HT-29 (cell line): ENCODE data around the gene SLIT1. TPM values are rescaled to one million over a fixed set of nuclear protein-coding genes. Genes with fewer than 3 reads are reported as not detected.
"Not testable (repeated sequence)": the region's sequence is repeated elsewhere in the genome, so short reads cannot be mapped to it uniquely, and the experiment has no call there.

ENCODE experiments used
- DNase-seq: peaks from one replicate; pipeline ENCODE4 v3.0.0-alpha.2; 2015; ENCODE audit warnings: low spot score
- total RNA-seq: library from RNA; depleted of rRNA; stranded (reverse); fragments of >200 nt; shearing (Covaris generic); gene quantifications from 2 replicates; pipeline ENCODE4 v1.2.3, GENCODE V29; 2014

SLIT1 gene
- total RNA-seq, 1 experiment from 2014 or later = under 0.01 TPM

GRCh38 chr10:97082575-97082974 lies 103.2 kb downstream of the SLIT1 start:
- DNase-seq = not testable (repeated sequence)

GRCh38 chr10:97081621-97082235 lies 104.0 kb downstream of the SLIT1 start:
- peak; percentile 77 for DNase-seq

- DNase-seq = no peak
These were observed 105.5 kb downstream of the SLIT1 start for GRCh38 chr10:97080051-97080776.

DNA sequence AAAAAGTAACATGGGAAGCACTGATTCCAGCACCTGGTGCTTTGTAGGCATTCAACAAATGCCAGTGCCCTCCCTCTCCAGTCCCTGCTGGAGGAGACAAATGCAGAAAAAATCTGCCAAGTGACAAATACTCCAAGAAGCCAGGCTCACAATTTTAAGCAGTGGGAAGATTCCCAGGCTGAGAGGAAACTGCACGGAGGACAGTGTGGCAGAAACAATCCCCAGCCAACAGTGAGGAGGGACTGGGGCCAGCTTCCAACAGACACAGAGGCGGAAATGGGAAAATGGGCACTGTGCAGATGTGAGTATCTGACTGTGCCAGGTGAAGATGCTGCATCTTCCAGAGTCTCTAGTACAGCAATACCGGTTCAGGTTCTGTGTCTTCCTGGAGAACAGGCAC lies 106.3 kb downstream of the SLIT1 start:
- no peak for DNase-seq

GRCh38 chr10:97078938-97079445 lies 106.8 kb downstream of the SLIT1 start:
- no peak for DNase-seq

DNA sequence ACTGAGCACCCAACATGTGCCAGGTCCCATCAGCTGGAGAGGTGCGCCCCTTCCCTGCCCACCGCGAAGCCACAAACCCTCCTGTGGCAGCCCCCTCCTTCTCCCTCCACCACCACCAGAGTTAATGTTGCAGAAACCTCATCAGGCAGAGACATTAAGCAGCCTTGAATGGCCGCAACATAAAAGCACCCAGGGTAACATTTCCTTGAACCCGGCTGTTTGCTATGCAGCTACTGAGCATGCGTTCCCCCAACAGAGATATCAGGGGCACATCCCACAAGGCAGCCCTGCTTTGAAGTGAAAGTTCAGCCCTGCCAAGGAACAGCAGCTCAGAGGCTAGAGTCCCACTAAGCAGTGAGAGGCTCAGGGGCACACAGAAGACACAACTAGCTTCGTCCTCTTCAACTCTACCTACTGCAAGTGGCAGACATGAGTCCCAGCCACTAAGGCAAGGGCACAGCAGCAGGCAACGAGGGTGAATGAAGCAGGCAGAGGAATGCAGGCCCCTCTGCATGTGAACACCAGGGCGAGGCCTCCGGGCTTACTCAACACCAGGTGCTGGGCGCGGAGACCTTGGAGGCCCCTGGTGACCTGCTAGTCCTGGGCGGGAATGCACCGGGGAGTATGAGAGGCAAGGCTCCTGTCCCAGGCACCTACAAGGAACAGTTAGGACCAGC lies 107.4 kb downstream of the SLIT1 start:
- DNase-seq = no peak

DNA sequence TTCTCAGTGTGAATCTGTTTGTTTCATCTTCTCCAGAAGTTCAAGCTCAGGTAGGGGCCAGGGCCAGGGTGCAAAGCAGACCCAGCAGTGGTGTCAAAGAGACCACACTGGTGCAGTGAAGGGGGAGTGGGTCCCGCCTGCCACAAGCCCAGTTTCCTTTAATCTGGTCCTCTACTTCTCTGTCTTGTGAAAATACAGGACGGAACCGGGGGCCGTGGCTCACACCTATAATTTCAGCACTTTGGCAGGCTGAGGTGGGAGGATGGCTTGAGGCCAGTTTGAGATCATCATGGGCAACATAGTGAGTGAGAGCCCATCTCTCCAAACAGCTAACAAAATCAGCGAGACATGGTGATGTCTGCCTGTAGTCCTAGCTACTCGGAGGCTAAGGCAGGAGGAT lies 109.0 kb downstream of the SLIT1 start:
- DNase-seq = no peak

DNA sequence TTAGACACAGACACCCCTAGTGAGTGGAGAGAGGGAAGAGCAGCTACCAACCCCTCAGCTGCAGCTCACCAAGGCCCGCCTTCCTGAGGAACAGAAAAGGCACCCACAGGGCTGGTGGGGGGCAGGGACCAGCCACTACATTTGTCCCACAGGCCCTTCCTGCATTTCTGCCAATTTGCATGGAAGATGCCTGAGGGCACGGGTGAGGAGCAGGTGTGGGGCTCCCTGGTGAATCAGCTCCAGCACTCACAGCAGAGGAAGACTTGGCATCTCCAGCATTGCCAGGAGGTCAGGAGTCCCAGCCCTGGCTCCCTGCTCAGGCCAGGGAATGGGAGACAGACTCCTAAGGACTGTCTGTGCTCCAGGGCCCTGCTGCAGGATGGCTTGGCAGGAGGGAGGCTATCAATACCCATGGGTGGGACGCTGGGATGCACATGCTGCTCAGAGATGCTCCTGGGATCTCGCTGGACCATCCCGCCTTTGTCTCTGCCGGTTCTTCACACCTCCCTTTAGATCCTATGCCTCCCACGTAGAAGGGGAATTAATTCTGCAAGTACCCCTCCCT lies 109.7 kb downstream of the SLIT1 start:
- DNase-seq = no peak

GRCh38 chr10:97075421-97075820 lies 110.3 kb downstream of the SLIT1 start:
- DNase-seq = no peak

- no peak for DNase-seq
These were observed 111.3 kb downstream of the SLIT1 start for GRCh38 chr10:97074256-97075145.

GRCh38 chr10:97072851-97073665 lies 112.7 kb downstream of the SLIT1 start:
- DNase-seq = peak; percentile 94

DNA sequence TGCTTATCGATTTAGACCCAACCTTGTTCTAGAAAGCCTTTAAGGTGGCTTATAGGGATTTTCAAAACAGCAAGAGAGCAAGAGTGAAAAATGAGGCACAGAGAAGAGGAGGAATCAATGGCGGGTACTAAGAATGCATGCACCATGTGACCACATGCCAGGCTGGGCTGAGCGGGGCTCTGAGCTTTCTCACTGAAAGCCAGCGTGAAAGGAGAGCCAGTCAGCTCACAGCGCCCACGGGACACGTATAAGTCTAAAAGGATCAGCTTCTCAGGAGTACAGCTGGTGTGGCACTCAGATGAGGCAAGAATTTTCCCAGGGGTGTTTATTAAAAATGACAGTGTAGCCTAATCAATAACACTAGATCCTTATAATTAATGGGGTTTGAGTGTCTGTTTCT lies 114.3 kb downstream of the SLIT1 start:
- no peak for DNase-seq

DNA sequence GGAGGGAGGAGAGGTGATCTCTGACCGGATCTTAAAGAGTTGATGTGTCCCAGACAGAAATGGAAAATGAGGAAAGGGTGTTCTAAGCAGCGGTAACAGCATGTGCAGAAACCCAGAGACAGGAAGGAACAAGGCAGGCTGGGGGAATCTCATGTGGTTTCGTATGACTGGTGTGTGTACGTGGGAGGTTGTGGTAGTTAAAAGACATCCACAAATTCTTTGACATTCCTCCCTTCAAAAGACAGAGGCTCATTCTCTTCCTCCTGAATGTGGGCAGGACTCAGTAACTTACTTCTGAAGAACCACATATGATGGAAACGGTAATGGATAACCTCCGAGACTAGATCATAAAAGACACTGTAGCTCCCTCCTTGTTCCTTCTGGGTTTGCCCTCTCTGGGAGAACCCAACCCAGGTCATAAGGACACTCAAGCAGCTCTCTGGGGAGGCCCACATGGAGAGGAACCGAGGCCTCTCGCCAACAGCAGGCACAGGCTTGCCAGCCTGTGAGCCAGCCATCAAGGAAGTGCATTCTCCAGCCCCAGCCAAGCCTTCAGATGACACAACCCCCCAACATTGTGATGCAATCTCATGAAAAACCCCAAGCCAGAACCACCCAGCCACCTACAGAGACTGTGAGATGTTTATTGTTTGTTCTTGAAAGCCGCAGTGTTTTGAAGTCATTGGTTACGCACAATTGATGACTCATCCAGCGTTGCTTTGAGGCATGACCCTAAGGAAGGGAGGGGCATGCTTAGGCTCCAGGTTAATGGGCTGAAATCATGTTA lies 116.0 kb downstream of the SLIT1 start:
- DNase-seq = peak; percentile 97

- DNase-seq = no peak
These were observed 116.7 kb downstream of the SLIT1 start for GRCh38 chr10:97069026-97069425.

GRCh38 chr10:97067716-97068391 lies 117.9 kb downstream of the SLIT1 start:
- no peak for DNase-seq

- no peak for DNase-seq
These were observed 118.7 kb downstream of the SLIT1 start for GRCh38 chr10:97066877-97067555.

DNA sequence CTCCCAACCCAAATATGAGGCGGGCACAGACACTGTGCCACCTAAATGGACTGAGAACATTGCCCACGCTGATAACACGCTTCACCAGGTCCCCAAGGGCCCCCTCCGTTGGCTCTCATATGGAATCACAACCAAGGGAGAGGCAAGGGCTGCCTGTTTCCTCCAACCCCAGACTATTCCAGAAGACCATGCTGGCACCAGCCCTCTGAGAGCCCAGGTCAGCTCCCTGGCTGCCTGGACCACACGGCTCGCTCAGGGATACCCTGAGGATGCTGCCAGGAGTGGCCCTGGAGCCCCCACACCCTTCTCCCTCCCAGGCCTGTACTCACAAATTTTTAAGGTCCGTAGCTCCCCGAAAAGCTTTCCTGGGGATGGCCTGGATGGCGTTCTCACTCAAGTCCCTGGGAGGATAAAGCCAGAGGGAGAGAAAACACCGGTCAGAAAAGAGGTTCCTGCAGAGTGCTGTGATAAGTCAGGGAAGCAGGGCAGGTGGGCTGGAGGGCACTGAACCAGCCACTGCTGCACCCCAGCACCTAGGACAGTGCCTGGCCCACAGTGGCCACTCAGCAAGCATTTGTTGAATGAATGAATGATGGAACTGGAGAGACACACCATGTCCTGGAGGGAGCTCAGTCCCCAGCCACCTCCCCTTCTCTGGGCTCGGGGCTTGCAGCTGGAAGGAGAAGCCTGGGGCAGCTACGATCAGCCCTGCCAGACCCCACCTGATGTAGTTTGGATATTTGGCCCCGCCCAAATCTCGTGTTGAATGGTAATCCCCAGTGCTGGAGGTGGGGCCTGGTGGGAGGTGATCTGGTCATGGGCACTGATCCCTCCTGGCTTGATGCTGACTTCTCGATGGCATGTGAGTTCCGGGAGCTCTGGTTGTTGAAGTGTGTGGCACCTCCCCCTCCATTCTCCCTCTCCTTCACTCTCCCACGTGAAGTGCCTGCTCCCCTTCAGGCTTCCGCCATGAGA lies 119.8 kb downstream of the SLIT1 start:
- no peak for DNase-seq
